SK-N-SH (cell line): ENCODE measurements around the gene FKBP2. TPM values are rescaled to one million over a fixed set of nuclear protein-coding genes. Genes with fewer than 3 reads are reported as not detected.

Experiments
- IRF3 ChIP-seq: fragments of 150-350 bp; IDR thresholded peaks from 2 replicates; pipeline ENCODE4 v1.6.1; 2016; ENCODE audit warnings: mild to moderate bottlenecking, low read depth, low read length
- RFX5 ChIP-seq: IDR thresholded peaks from 2 replicates; pipeline ENCODE4 v1.6.1; 2012; ENCODE audit warnings: mild to moderate bottlenecking, improper control_type of control experiment, low read length
- polyA plus RNA-seq, 3 experiments: library from polyadenylated mRNA; depleted of rRNA; stranded (reverse); fragments of >200 nt; gene quantifications; 2 replicates each; pipeline ENCODE4 v1.2.3, GENCODE V29; 2012

FKBP2 gene
- polyA plus RNA-seq, 1 of the 3 experiments (the other 2 are of a cell fraction) = 127 TPM

GRCh38 chr11:64292460-64293254 lies 51.8 kb downstream of the FKBP2 start (continued):
- TF ChIP-seq IRF3 (no peak), RFX5 (no peak)

Other genes with a start within 250 kb of the FKBP2 start
- gene FLRT1, start 205.2 kb upstream of the FKBP2 start, polyA plus RNA-seq (2012; rRNA removed) = 0.03 TPM in 2 replicates
- 48.3 and 49.1 TPM in 2 replicates for gene MACROD1, start 75.0 kb upstream of the FKBP2 start, polyA plus RNA-seq (2012; rRNA removed)
- gene STIP1, start 54.9 kb upstream of the FKBP2 start, polyA plus RNA-seq (2012; rRNA removed) = 163 TPM in 2 replicates
- gene FERMT3, start 34.4 kb upstream of the FKBP2 start, polyA plus RNA-seq (2012; rRNA removed) = 1.2 and 1.4 TPM in 2 replicates
- 61.5 and 62.4 TPM in 2 replicates for gene TRPT1, start 14.9 kb upstream of the FKBP2 start, polyA plus RNA-seq (2012; rRNA removed)
- gene NUDT22, start 14.8 kb upstream of the FKBP2 start, polyA plus RNA-seq (2012; rRNA removed) = 72.7 and 74.0 TPM in 2 replicates
- 46.9 and 52.1 TPM in 2 replicates for gene DNAJC4, start 10.5 kb upstream of the FKBP2 start, polyA plus RNA-seq (2012; rRNA removed)
- gene VEGFB, start 6.5 kb upstream of the FKBP2 start, polyA plus RNA-seq (2012; rRNA removed) = 16.3 and 29.9 TPM in 2 replicates
- gene PPP1R14B, start 5.8 kb downstream of the FKBP2 start, polyA plus RNA-seq (2012; rRNA removed) = 373 and 523 TPM in 2 replicates
- gene PLCB3, start 10.4 kb downstream of the FKBP2 start, polyA plus RNA-seq (2012; rRNA removed) = 26.8 and 30.4 TPM in 2 replicates
- gene BAD, start 43.6 kb downstream of the FKBP2 start, polyA plus RNA-seq (2012; rRNA removed) = 75.6 and 80.9 TPM in 2 replicates
- gene GPR137, start 44.8 kb downstream of the FKBP2 start, polyA plus RNA-seq (2012; rRNA removed) = 29.9 and 32.9 TPM in 2 replicates
- 0.13 and 0.16 TPM in 2 replicates for gene KCNK4, start 50.2 kb downstream of the FKBP2 start, polyA plus RNA-seq (2012; rRNA removed)
- gene CATSPERZ, start 59.3 kb downstream of the FKBP2 start, polyA plus RNA-seq (2012; rRNA removed) = 0.54 and 0.67 TPM in 2 replicates
- gene ESRRA, start 64.4 kb downstream of the FKBP2 start, polyA plus RNA-seq (2012; rRNA removed) = 27.8 and 31.7 TPM in 2 replicates
- gene TRMT112, start 76.5 kb downstream of the FKBP2 start, polyA plus RNA-seq (2012; rRNA removed) = 649 and 699 TPM in 2 replicates
- 875 and 1,000 TPM in 2 replicates for gene PRDX5, start 77.0 kb downstream of the FKBP2 start, polyA plus RNA-seq (2012; rRNA removed)
- 2.4 and 3.4 TPM in 2 replicates for gene CCDC88B, start 99.1 kb downstream of the FKBP2 start, polyA plus RNA-seq (2012; rRNA removed)
- 43.4 and 44.7 TPM in 2 replicates for gene RPS6KA4, start 118.1 kb downstream of the FKBP2 start, polyA plus RNA-seq (2012; rRNA removed)